GM23248 (cell line): Measurements from ENCODE around the gene MACF1. TPM values are rescaled to one million over a fixed set of nuclear protein-coding genes. Genes with fewer than 3 reads are reported as not detected.

Source experiments
- DNase-seq: peaks from one replicate; pipeline ENCODE4 v3.0.0-alpha.2; 2015
- H2AFZ ChIP-seq: fragments of 200-600 bp; sonication (generic); 2 replicates; pipeline ENCODE4 v1.6.1; 2016; ENCODE audit warnings: antibody characterized with exemption
- H3F3A ChIP-seq: fragments of 200-600 bp; sonication (generic); 2 replicates; pipeline ENCODE4 v1.6.1; 2016; ENCODE audit warnings: mild to moderate bottlenecking, antibody characterized with exemption, mixed run types; ENCODE audit not compliant: insufficient read depth
- H3K27ac ChIP-seq: fragments of 200-600 bp; sonication (generic); 2 replicates; pipeline ENCODE4 v1.5.1; 2016; ENCODE audit warnings: mild to moderate bottlenecking
- H3K27me3 ChIP-seq: fragments of 200-600 bp; sonication (generic); replicated peaks from 2 replicates; pipeline ENCODE4 v1.6.1; 2016; ENCODE audit warnings: mild to moderate bottlenecking; ENCODE audit not compliant: insufficient read depth
- H3K36me3 ChIP-seq: fragments of 200-600 bp; sonication (generic); 2 replicates; pipeline ENCODE4 v1.6.1; 2016; ENCODE audit warnings: low read depth, mild to moderate bottlenecking
- H3K4me1 ChIP-seq: fragments of 200-600 bp; sonication (generic); 2 replicates; pipeline ENCODE4 v1.6.1; 2016; ENCODE audit warnings: mild to moderate bottlenecking; ENCODE audit not compliant: insufficient read depth
- H3K4me2 ChIP-seq: fragments of 200-600 bp; sonication (generic); one replicate; pipeline ENCODE4 v1.6.1; 2016; ENCODE audit warnings: mild to moderate bottlenecking; ENCODE audit not compliant: unreplicated experiment
- H3K4me3 ChIP-seq: fragments of 200-600 bp; sonication (generic); 2 replicates; pipeline ENCODE4 v1.5.1; 2016; ENCODE audit warnings: mild to moderate bottlenecking
- H3K79me2 ChIP-seq: fragments of 200-600 bp; sonication (generic); 2 replicates; pipeline ENCODE4 v1.6.1; 2016; ENCODE audit warnings: mild to moderate bottlenecking; ENCODE audit not compliant: insufficient read depth
- H3K9ac ChIP-seq: fragments of 200-600 bp; sonication (generic); 2 replicates; pipeline ENCODE4 v1.6.1; 2016; ENCODE audit warnings: mild to moderate bottlenecking
- H3K9me2 ChIP-seq: fragments of 200-600 bp; sonication (generic); 2 replicates; pipeline ENCODE4 v1.6.1; 2016; ENCODE audit warnings: mixed run types, mild to moderate bottlenecking, moderate library complexity; ENCODE audit not compliant: insufficient read depth
- H3K9me3 ChIP-seq: fragments of 200-600 bp; sonication (generic); one replicate; pipeline ENCODE4 v1.6.1; 2017; ENCODE audit warnings: low read depth
- H4K20me1 ChIP-seq: fragments of 200-600 bp; sonication (generic); 2 replicates; pipeline ENCODE4 v1.6.0; 2016; ENCODE audit not compliant: insufficient read depth
- EZH2 ChIP-seq: fragments of 200-600 bp; sonication (generic); IDR thresholded peaks from 2 replicates; pipeline ENCODE4 v1.6.1; 2018; ENCODE audit warnings: antibody characterized with exemption, mild to moderate bottlenecking; ENCODE audit not compliant: insufficient read depth, poor library complexity, severe bottlenecking
- EZH2phosphoT487 ChIP-seq: fragments of 200-600 bp; sonication (generic); IDR thresholded peaks from 2 replicates; pipeline ENCODE4 v1.6.1; 2018; ENCODE audit warnings: antibody characterized with exemption, moderate library complexity, mild to moderate bottlenecking, low read depth; ENCODE audit not compliant: insufficient read depth
- WGBS, 2 experiments: methylation state at CpG; one replicate each; pipeline ENCODE4 v1.1.6; 2015 to 2017; ENCODE audit warnings: low lambda C conversion rate in 2 of 2, low coverage in 1 of 2; ENCODE audit errors: missing lambda C conversion rate in 2 of 2; 5-methylcytosine and 5-hydroxymethylcytosine counted together
- in situ Hi-C: fragments of 300-500 bp; cut with MboI; formaldehyde crosslinking; loops from 2 replicates; pipeline ENCODE4 v1.15.0; 2020
- polyA plus RNA-seq: library from polyadenylated mRNA; unstranded; fragments of >200 nt; fragmentation: Nextera tagmentation; extraction: Ambion mirVana; gene quantifications from 2 replicates; pipeline ENCODE4 v1.2.1, GENCODE V29; 2016
- total RNA-seq: library from RNA; depleted of rRNA; stranded (reverse); fragments of >200 nt; shearing (Covaris generic); gene quantifications from 2 replicates; pipeline ENCODE4 v1.2.3, GENCODE V29; 2014

The MACF1 gene
- total and polyA plus RNA-seq, 2 experiments from 2014 or later, result 55.1 to 177 TPM

- TF ChIP-seq EZH2phosphoT487 (no peak), EZH2 (no peak)
- H3K9me2 ChIP-seq, result no peaks in the 10 kb centered on the region
- 89 to 90% methylated on average over 1 of the region's 1 CpG for WGBS, 2 experiments
- H2AFZ ChIP-seq, result no peak overlapping the region
- no peaks in the 10 kb centered on the region for H4K20me1 ChIP-seq
- H3K36me3 ChIP-seq, result peaks cover 48% of the 10 kb centered on the region
- no peaks in the 10 kb centered on the region for H3K27me3 ChIP-seq
- in situ Hi-C loops, result no loop called here
- H3K27ac ChIP-seq, result no peak overlapping the region
- no peaks in the 10 kb centered on the region for H3K9me3 ChIP-seq
- H3F3A ChIP-seq, result peaks cover 29% of the 10 kb centered on the region
- H3K79me2 ChIP-seq, result no peaks in the 10 kb centered on the region; the same call in 1 of the 2 replicates
- no peak overlapping the region for H3K4me2 ChIP-seq
- DNase-seq, result no peak
- no peak overlapping the region for H3K4me3 ChIP-seq
- peaks cover 19% of the 10 kb centered on the region for H3K4me1 ChIP-seq
- H3K9ac ChIP-seq, result no peak overlapping the region
Observed at GRCh38 chr1:39292401-39292800, 87.9 kb downstream of the MACF1 start.

- TF ChIP-seq EZH2phosphoT487, result no peak
- TF ChIP-seq EZH2, result no peak
Observed at GRCh38 chr1:39293375-39294070, 89.0 kb downstream of the MACF1 start.

GRCh38 chr1:39294531-39294930 lies 90.0 kb downstream of the MACF1 start:
- in situ Hi-C loops, result no loop called here
- peak; percentile 18 for DNase-seq

More at GRCh38 chr1:39293375-39294070, 89.0 kb downstream of the MACF1 start:
- peaks cover 29% of the 10 kb centered on the region for H3F3A ChIP-seq
- H3K4me3 ChIP-seq, result no peak overlapping the region
- DNase-seq, result peak; percentile 76
- H3K4me2 ChIP-seq, result peak overlapping the region; percentile 26
- peaks cover 53% of the 10 kb centered on the region for H3K36me3 ChIP-seq
- 0 out of 2 replicates have a peak overlapping the region, but pooled peaks have one; percentile 22 for H3K27ac ChIP-seq
- peaks cover 23% of the 10 kb centered on the region for H3K4me1 ChIP-seq
- H3K9me3 ChIP-seq, result no peaks in the 10 kb centered on the region
- no peaks in the 10 kb centered on the region for H3K9me2 ChIP-seq
- H3K9ac ChIP-seq, result peak overlapping the region; percentile 16; the same call in 1 of the 2 replicates
- 69 to 72% methylated on average over 3 of the region's 3 CpGs for whole genome bisulfite sequencing, 2 experiments
- H2AFZ ChIP-seq, result no peak overlapping the region
- in situ Hi-C loops, result no loop called here
- no peaks in the 10 kb centered on the region for H4K20me1 ChIP-seq
- H3K79me2 ChIP-seq, result no peaks in the 10 kb centered on the region; the same call in 1 of the 2 replicates
- H3K27me3 ChIP-seq, result no peaks in the 10 kb centered on the region

GRCh38 chr1:39295901-39296300 lies 91.4 kb downstream of the MACF1 start:
- no peak overlapping the region for H3K27ac ChIP-seq
- TF ChIP-seq EZH2phosphoT487 (no peak), EZH2 (no peak)
- no peak overlapping the region for H3K4me2 ChIP-seq
- no peaks in the 10 kb centered on the region for H4K20me1 ChIP-seq
- H3K36me3 ChIP-seq, result peaks cover 59% of the 10 kb centered on the region
- no peak overlapping the region for H3K4me3 ChIP-seq
- H3K9me2 ChIP-seq, result no peaks in the 10 kb centered on the region
- no peaks in the 10 kb centered on the region for H3K79me2 ChIP-seq
- no peak overlapping the region for H3K9ac ChIP-seq
- DNase-seq, result peak; percentile 18
- peaks cover 24% of the 10 kb centered on the region for H3F3A ChIP-seq
- H3K4me1 ChIP-seq, result peaks cover 23% of the 10 kb centered on the region
- 91 to 94% methylated on average over 2 of the region's 2 CpGs for WGBS, 2 experiments
- no peaks in the 10 kb centered on the region for H3K9me3 ChIP-seq
- H3K27me3 ChIP-seq, result no peaks in the 10 kb centered on the region
- in situ Hi-C loops, result no loop called here
- H2AFZ ChIP-seq, result no peak overlapping the region

More at GRCh38 chr1:39294531-39294930, 90.0 kb downstream of the MACF1 start:
- Histone ChIP-seq H3K4me2 (no peak overlapping the region), H3K4me1 (peaks cover 23% of the 10 kb centered on the region), H3K9me2 (no peaks in the 10 kb centered on the region), H3K27ac (no peak overlapping the region), H3K27me3 (no peaks in the 10 kb centered on the region), H3K79me2 (no peaks in the 10 kb centered on the region; the same call in 1 of the 2 replicates), H3K36me3 (peaks cover 53% of the 10 kb centered on the region), H2AFZ (no peak overlapping the region), H3K4me3 (no peak overlapping the region), H3F3A (peaks cover 24% of the 10 kb centered on the region), H4K20me1 (no peaks in the 10 kb centered on the region), H3K9me3 (no peaks in the 10 kb centered on the region), H3K9ac (no peak overlapping the region)
- TF ChIP-seq EZH2phosphoT487, result no peak
- TF ChIP-seq EZH2, result no peak
- 81 to 90% methylated on average over 1 of the region's 1 CpG for WGBS, 2 experiments
